Pons (tissue), 1 donor: ENCODE data around the gene HJV.
A peak's percentile ranks its signal among the peaks of the same experiment; 100 is the strongest.

Source experiments
- DNase-seq: peaks from one replicate; pipeline ENCODE4 v3.0.0-alpha.2; 2016; ENCODE audit warnings: low spot score

HJV gene

GRCh38 chr1:145993618-145994390 lies 27.7 kb downstream of the HJV start:
- DNase-seq = no peak

GRCh38 chr1:145992958-145993617 lies 28.4 kb downstream of the HJV start:
- DNase-seq = no peak

DNA sequence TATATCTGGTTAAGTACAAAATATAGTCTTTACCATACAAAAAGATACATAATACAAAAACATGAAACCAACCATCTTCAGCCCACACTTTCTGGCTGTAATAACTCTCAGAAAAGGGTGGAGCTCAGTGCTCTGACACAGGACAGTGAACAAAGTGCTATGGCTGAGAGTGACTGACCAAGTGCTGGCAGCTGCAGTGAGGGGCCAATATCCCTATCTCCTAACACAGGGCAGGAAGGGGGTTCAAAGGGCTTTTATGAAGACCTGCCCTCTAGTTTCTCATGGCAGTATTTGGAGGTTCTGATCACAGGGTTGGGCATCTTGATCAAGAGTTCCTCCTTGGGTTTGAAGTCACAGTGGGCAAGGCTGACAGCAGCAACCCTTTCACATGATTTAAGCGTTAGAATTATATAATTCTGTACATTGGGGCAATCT lies 29.0 kb downstream of the HJV start:
- DNase-seq = no peak

GRCh38 chr1:145991735-145992412 lies 29.7 kb downstream of the HJV start:
- DNase-seq = no peak

- no peak for DNase-seq
Measured at GRCh38 chr1:145990249-145990855, 31.2 kb downstream of the HJV start.

DNA sequence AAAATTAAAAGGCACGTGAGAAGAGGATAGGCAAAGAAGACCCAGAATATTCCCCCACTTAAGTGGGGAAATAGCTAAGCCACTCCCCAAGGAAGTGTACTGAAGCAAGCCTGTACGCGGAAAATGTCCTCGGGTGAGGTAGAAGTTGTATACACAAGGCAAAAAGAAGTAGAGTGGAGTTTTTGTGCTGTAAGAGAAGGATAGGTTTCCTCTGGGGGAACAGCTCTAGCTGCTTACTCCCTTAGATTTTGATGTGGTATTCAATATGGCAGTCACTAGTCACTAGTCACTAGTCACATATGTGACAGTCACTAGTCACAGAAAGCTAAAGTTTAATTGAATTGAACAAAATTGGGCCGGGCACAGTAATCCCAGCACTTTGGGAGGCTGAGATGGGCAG lies 32.8 kb downstream of the HJV start:
- no peak for DNase-seq

- DNase-seq = no peak
Measured at GRCh38 chr1:145987926-145988325, 33.6 kb downstream of the HJV start.

DNA sequence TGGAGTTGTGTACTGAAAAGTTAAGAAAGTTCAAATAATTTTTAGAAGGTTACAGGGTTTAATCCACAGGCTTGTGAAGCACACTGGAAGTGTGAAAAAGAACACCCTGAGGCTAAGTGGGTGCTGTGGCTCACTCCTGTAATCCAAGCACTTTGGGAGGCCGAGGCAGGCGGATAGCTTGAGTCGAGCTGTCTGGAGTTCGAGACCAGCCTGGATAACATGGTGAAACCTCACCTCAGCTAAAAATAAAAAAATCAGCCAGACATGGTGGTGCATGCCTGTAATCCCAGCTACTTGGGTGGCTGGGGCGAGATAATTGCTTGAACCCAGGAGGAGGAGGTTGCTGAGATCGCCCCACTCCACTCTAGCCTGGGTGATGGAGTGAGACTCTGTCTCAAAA lies 35.0 kb downstream of the HJV start:
- DNase-seq = no peak

DNA sequence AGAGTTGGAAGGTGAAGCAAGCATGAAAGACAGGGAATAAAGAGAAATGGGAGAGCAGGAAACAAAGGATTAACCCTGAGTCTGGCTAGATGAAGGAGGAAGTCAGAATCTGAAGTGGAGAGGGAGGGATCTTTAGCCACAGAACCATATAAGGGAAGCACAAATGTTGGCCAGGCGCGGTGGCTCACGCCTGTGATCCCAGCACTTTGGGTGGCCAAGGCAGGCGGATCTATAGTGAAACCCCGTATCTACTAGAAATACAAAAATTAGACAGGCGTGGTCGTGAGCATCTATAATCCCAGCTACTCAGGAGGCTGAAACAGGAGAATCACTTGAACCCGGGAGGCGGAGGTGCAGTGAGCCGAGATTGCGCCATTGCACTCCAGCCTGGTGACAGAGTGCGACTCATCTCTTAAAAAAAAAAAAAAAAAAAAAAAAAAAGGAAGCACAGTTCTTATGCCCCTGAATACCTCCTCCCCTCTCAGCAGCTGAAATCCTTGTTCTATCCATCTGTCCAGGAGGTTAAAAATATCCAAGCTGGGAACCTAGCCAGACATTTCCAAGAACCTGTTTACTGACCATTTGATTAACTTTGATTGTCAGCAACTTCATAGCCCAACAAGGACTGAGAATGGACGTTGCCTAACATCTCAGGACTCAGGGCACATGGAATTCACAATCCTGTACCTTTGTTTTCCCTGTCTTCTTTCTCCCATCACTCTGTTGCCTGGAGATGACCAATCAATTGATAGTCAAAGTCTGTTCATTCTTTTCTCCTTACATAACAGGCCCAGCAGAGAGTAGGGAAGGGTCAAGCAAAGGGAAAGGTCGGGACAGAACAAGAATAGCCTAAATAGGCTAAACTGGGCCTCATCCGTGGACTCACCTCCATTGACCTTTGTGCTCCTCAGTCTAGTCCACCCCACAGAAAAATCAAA lies 35.8 kb downstream of the HJV start:
- DNase-seq = peak; percentile 59

- no peak for DNase-seq
Measured at GRCh38 chr1:145985129-145985501, 36.4 kb downstream of the HJV start.

GRCh38 chr1:145983960-145984830 lies 37.3 kb downstream of the HJV start:
- no peak for DNase-seq

GRCh38 chr1:145983206-145983675 lies 38.3 kb downstream of the HJV start:
- peak; percentile 29 for DNase-seq

GRCh38 chr1:145982010-145982723 lies 39.4 kb downstream of the HJV start:
- DNase-seq = no peak

- peak; percentile 25 for DNase-seq
Measured at GRCh38 chr1:145980457-145980994, 41.0 kb downstream of the HJV start.

GRCh38 chr1:145979746-145980456 lies 41.6 kb downstream of the HJV start:
- peak; percentile 55 for DNase-seq

GRCh38 chr1:145978854-145979745 lies 42.4 kb downstream of the HJV start:
- DNase-seq = peak; percentile 100

- peak; percentile 57 for DNase-seq
Measured at GRCh38 chr1:145978471-145978853, 43.1 kb downstream of the HJV start.
